Measurements from ENCODE around the gene BLVRA. TPM values are rescaled to one million over a fixed set of nuclear protein-coding genes. Genes with fewer than 3 reads are reported as not detected.

The BLVRA gene
- total RNA-seq, 1 donor = 20.6 TPM

GRCh38 chr7:43763183-43763582 is 4.7 kb downstream of the BLVRA start:
- no peaks in the 10 kb centered on the region for H3K27me3 ChIP-seq (ENCODE audit: insufficient read depth, low read length)
- H3K9me3 ChIP-seq (ENCODE audit: low read depth, low read length) = no peaks in the 10 kb centered on the region
- peaks cover 4% of the 10 kb centered on the region for H4K20me1 ChIP-seq (ENCODE audit: insufficient read depth, low read length)
- no peak overlapping the region for H2AFZ ChIP-seq (ENCODE audit: low read length)
- TF ChIP-seq CTCF (IDR thresholded peaks at IDR 0.05; ENCODE audit: extremely low read depth, low read depth, low read length) = no peak
- H3K4me3 ChIP-seq (ENCODE audit: insufficient read depth, low read length) = no peak overlapping the region
- no peak overlapping the region for H3K27ac ChIP-seq (ENCODE audit: low read depth, low read length)
- H3K36me3 ChIP-seq (ENCODE audit: insufficient read depth, low read length) = no peaks in the 10 kb centered on the region
- DNase-seq (ENCODE audit: insufficient read length, low spot score, missing footprints) = no peak
- H3K4me1 ChIP-seq (ENCODE audit: insufficient read depth, low read length) = peaks cover 21% of the 10 kb centered on the region
- no peak overlapping the region for H3K4me2 ChIP-seq (ENCODE audit: insufficient read depth, low read length)
- peaks cover 3% of the 10 kb centered on the region for H3K79me2 ChIP-seq (ENCODE audit: insufficient read depth, low read length)

GRCh38 chr7:43764039-43764761 is 5.7 kb downstream of the BLVRA start:
- no peak for TF ChIP-seq CTCF (IDR thresholded peaks at IDR 0.05; ENCODE audit: extremely low read depth, low read depth, low read length)
- no peak overlapping the region for H3K4me3 ChIP-seq (ENCODE audit: insufficient read depth, low read length)
- peaks cover 21% of the 10 kb centered on the region for H3K4me1 ChIP-seq (ENCODE audit: insufficient read depth, low read length)
- no peaks in the 10 kb centered on the region for H3K36me3 ChIP-seq (ENCODE audit: insufficient read depth, low read length)
- no peaks in the 10 kb centered on the region for H3K27me3 ChIP-seq (ENCODE audit: insufficient read depth, low read length)
- no peak overlapping the region for H2AFZ ChIP-seq (ENCODE audit: low read length)
- no peak overlapping the region for H3K4me2 ChIP-seq (ENCODE audit: insufficient read depth, low read length)
- H3K9me3 ChIP-seq (ENCODE audit: low read depth, low read length) = no peaks in the 10 kb centered on the region
- DNase-seq (ENCODE audit: insufficient read length, low spot score, missing footprints) = no peak
- H3K27ac ChIP-seq (ENCODE audit: low read depth, low read length) = no peak overlapping the region
- H3K79me2 ChIP-seq (ENCODE audit: insufficient read depth, low read length) = peaks cover 3% of the 10 kb centered on the region
- peaks cover 5% of the 10 kb centered on the region for H4K20me1 ChIP-seq (ENCODE audit: insufficient read depth, low read length)

DNA sequence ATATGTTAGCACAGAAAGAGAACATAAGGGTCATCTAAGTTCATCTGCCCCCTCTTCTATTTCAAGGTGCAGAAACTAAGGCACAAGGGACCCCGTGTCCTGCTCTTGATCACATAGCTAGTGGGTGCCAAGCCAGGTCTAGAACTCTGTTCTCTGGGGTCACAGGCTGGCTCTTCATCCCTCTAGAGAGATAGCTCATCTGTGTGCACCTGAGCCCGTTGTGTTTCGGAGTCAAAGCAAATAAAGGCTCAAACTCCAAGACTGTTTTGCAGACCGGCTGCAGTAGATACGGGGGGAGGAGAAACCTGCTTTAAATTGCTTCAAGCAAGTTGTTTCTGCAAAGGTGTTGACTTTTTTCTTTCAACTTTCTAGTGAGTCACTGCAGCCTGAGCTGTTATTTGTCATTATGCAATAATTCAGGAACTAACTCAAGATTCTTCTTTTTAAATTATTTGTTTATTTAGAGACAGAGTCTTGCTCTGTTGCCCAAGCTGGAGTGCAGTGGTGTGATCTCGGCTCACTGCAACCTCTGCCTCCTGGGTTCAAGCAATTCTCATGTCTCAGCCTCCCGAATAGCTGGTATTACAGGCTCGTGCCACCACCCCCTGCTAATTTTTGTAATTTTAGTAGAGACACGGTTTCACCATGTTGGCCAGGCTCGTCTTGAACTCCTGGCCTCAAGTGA is 6.5 kb downstream of the BLVRA start:
- H3K4me2 ChIP-seq (ENCODE audit: insufficient read depth, low read length) = no peak overlapping the region
- no peak for DNase-seq (ENCODE audit: insufficient read length, low spot score, missing footprints)
- no peak overlapping the region for H3K4me3 ChIP-seq (ENCODE audit: insufficient read depth, low read length)
- TF ChIP-seq CTCF (IDR thresholded peaks at IDR 0.05; ENCODE audit: extremely low read depth, low read depth, low read length) = no peak
- no peaks in the 10 kb centered on the region for H3K9me3 ChIP-seq (ENCODE audit: low read depth, low read length)
- peaks cover 17% of the 10 kb centered on the region for H3K4me1 ChIP-seq (ENCODE audit: insufficient read depth, low read length)
- H4K20me1 ChIP-seq (ENCODE audit: insufficient read depth, low read length) = peaks cover 7% of the 10 kb centered on the region
- H3K27me3 ChIP-seq (ENCODE audit: insufficient read depth, low read length) = no peaks in the 10 kb centered on the region
- no peak overlapping the region for H2AFZ ChIP-seq (ENCODE audit: low read length)
- no peaks in the 10 kb centered on the region for H3K36me3 ChIP-seq (ENCODE audit: insufficient read depth, low read length)
- H3K27ac ChIP-seq (ENCODE audit: low read depth, low read length) = no peak overlapping the region
- peaks cover 3% of the 10 kb centered on the region for H3K79me2 ChIP-seq (ENCODE audit: insufficient read depth, low read length)

DNA sequence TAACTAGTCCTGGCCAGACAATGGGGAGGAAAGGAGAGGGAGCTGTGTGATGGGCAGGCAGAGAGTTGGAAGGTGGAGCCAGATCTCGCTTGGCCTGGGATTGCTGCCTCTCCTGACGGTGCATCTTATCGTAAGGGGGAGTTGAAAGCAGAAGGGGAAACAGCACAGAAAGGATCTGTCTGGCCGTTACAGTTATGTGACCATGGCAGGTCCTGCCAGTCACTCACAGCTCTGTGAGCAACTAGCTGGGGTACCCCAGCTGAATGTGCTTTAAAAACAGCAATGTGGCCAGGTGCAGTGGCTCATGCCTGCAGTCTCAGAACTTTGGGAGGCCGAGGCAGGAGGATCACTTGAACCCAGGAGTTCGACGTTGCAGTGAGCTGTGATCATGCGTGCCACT is 8.1 kb downstream of the BLVRA start:
- Histone ChIP-seq H3K36me3 (ENCODE audit: insufficient read depth, low read length) (no peaks in the 10 kb centered on the region), H3K4me3 (ENCODE audit: insufficient read depth, low read length) (no peak overlapping the region), H3K27ac (ENCODE audit: low read depth, low read length) (no peak overlapping the region), H3K27me3 (ENCODE audit: insufficient read depth, low read length) (no peaks in the 10 kb centered on the region), H2AFZ (ENCODE audit: low read length) (no peak overlapping the region), H3K4me2 (ENCODE audit: insufficient read depth, low read length) (no peak overlapping the region), H3K9me3 (ENCODE audit: low read depth, low read length) (no peaks in the 10 kb centered on the region), H3K79me2 (ENCODE audit: insufficient read depth, low read length) (peaks cover 3% of the 10 kb centered on the region), H4K20me1 (ENCODE audit: insufficient read depth, low read length) (peaks cover 8% of the 10 kb centered on the region), H3K4me1 (ENCODE audit: insufficient read depth, low read length) (peaks cover 17% of the 10 kb centered on the region)
- TF ChIP-seq CTCF (IDR thresholded peaks at IDR 0.05; ENCODE audit: extremely low read depth, low read depth, low read length) = no peak
- DNase-seq (ENCODE audit: insufficient read length, low spot score, missing footprints) = no peak

All from osteoblast (primary cell).